ENCODE results near the gene TYMP. TPM values are rescaled to one million over a fixed set of nuclear protein-coding genes. Genes with fewer than 3 reads are reported as not detected.

The TYMP gene
- total RNA-seq, 1 experiment from 2014 or later: 0.63 TPM

- Histone ChIP-seq H3K4me3 (no peak overlapping the region), H3K27ac (no peak overlapping the region), H3K36me3 (no peaks in the 10 kb centered on the region), H3K27me3 (peaks cover 23% of the 10 kb centered on the region; the same call in 1 of the 2 replicates), H3K4me1 (no peaks in the 10 kb centered on the region), H3K9me3 (replicated peaks) (no peaks in the 10 kb centered on the region)
- peak; percentile 59 to 66 for DNase-seq
Observed at GRCh38 chr22:50485221-50486131, 44.3 kb downstream of the TYMP start.

GRCh38 chr22:50483977-50484853 lies 45.6 kb downstream of the TYMP start:
- no peaks in the 10 kb centered on the region for H3K36me3 ChIP-seq
- H3K27me3 ChIP-seq: peaks cover 23% of the 10 kb centered on the region; the same call in 1 of the 2 replicates
- DNase-seq: no peak
- H3K4me1 ChIP-seq: no peaks in the 10 kb centered on the region
- H3K27ac ChIP-seq: no peak overlapping the region
- H3K4me3 ChIP-seq: no peak overlapping the region
- no peaks in the 10 kb centered on the region for H3K9me3 ChIP-seq (replicated peaks)

- Histone ChIP-seq H3K4me1 (0 out of 2 replicates have a peak, but pooled peaks cover under 1% of the 10 kb centered on the region), H3K36me3 (no peaks in the 10 kb centered on the region), H3K4me3 (no peak overlapping the region), H3K9me3 (replicated peaks) (no peaks in the 10 kb centered on the region), H3K27ac (no peak overlapping the region), H3K27me3 (peaks cover 23% of the 10 kb centered on the region; the same call in 1 of the 2 replicates)
- DNase-seq: no peak
Observed at GRCh38 chr22:50483556-50483955, 46.3 kb downstream of the TYMP start.

DNA sequence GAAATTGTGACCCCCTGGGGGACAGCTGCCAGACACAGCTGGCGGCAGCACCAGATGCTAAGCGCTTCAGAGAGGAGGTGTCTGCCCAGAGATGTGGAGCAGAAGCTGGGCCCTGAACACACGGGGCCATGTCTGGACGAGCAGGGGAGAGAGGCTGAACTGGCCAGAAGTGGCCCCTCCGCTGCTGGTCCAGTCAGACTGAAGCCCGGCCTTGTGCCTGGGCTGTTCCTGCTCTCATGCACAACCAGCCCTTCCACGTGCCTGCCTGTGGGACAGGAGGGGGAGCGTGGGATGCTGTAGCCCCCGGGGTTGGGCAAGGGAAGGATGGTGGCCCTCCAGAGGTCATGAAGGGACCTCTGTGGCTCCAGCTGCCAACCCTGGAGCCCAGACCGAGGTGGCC lies 46.7 kb downstream of the TYMP start:
- Histone ChIP-seq H3K27me3 (peaks cover 23% of the 10 kb centered on the region; the same call in 1 of the 2 replicates), H3K4me3 (no peak overlapping the region), H3K27ac (no peak overlapping the region), H3K36me3 (no peaks in the 10 kb centered on the region), H3K4me1 (peaks cover 2% of the 10 kb centered on the region; the same call in 1 of the 2 replicates), H3K9me3 (replicated peaks) (no peaks in the 10 kb centered on the region)
- DNase-seq: no peak

GRCh38 chr22:50482107-50483074 lies 47.4 kb downstream of the TYMP start:
- no peak overlapping the region for H3K27ac ChIP-seq
- DNase-seq: no peak
- peaks cover 4% of the 10 kb centered on the region for H3K4me1 ChIP-seq
- H3K36me3 ChIP-seq: no peaks in the 10 kb centered on the region
- H3K9me3 ChIP-seq (replicated peaks): no peaks in the 10 kb centered on the region
- peaks cover 20% of the 10 kb centered on the region; the same call in 1 of the 2 replicates for H3K27me3 ChIP-seq
- H3K4me3 ChIP-seq: no peak overlapping the region

- H3K27me3 ChIP-seq: peaks cover 11% of the 10 kb centered on the region; the same call in 1 of the 2 replicates
- no peak for DNase-seq
- no peaks in the 10 kb centered on the region for H3K36me3 ChIP-seq
- H3K4me3 ChIP-seq: no peak within 1 kb of the TSS
- H3K4me1 ChIP-seq: peaks cover 10% of the 10 kb centered on the region
- no peak within 1 kb of the TSS for H3K27ac ChIP-seq
- no peaks in the 10 kb centered on the region for H3K9me3 ChIP-seq (replicated peaks)
Observed at GRCh38 chr22:50481440-50482106, 48.2 kb downstream of the TYMP start, which contains the start of gene ADM2. ADM2 (plus strand) TSS chr22:50481543; CDS start chr22:50481848, 305 bp downstream.

DNA sequence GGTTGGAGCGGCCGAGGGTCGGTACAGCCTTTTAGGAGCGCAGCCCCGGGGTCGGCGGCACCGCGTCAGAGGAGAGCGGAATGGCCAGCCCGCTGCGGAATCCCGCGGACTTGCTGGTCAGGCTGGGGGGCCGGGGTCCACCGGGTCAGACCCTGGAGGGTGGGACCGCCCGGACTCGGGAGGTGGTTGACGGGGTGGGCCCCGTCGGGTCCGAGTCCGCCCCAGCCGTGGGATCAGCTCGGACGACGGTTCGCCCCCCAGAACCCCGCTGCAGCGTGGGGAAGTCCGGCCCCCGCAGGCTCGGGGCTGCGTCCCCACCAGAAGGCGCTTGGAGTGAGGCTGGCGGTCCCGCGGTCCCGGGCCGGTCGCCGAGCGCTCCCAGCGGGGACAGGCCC lies 48.8 kb downstream of the TYMP start:
- Histone ChIP-seq H3K27me3 (peaks cover 6% of the 10 kb centered on the region; the same call in 1 of the 2 replicates), H3K27ac (no peak overlapping the region), H3K36me3 (no peaks in the 10 kb centered on the region), H3K4me3 (no peak overlapping the region), H3K9me3 (replicated peaks) (no peaks in the 10 kb centered on the region), H3K4me1 (peaks cover 10% of the 10 kb centered on the region)
- DNase-seq: no peak

- Histone ChIP-seq H3K36me3 (no peaks in the 10 kb centered on the region), H3K4me3 (no peak overlapping the region), H3K27ac (no peak overlapping the region), H3K4me1 (peaks cover 12% of the 10 kb centered on the region), H3K27me3 (peaks cover 3% of the 10 kb centered on the region; the same call in 1 of the 2 replicates), H3K9me3 (replicated peaks) (no peaks in the 10 kb centered on the region)
- DNase-seq: no peak
Observed at GRCh38 chr22:50479721-50480120, 50.1 kb downstream of the TYMP start.

DNA sequence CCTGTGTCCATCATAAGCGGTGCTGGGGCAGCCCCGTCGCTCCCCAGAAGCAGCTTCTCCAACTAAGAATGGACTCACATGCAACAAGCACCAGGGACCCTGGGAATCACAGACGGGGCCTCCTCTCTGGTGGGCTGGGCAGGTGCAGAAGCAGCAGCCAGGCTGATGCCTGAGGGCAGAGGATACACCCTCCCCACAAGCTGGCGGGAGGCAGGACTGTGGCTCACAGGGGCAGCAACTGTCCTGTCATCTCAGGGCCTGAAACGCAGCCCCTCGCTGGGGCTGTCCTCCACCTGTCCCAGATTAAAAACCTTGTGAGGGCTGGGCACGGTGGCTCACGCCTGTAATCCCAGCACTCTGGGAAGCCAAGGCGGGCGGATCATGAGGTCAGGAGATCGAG lies 51.9 kb downstream of the TYMP start:
- Histone ChIP-seq H3K27ac (no peak overlapping the region), H3K4me3 (no peak overlapping the region), H3K27me3 (no peaks in the 10 kb centered on the region), H3K36me3 (peaks cover 4% of the 10 kb centered on the region; the same call in 1 of the 2 replicates), H3K4me1 (peaks cover 21% of the 10 kb centered on the region), H3K9me3 (replicated peaks) (no peaks in the 10 kb centered on the region)
- peak; percentile 94 to 96 for DNase-seq

- Histone ChIP-seq H3K27ac (no peak overlapping the region), H3K27me3 (no peaks in the 10 kb centered on the region), H3K9me3 (replicated peaks) (no peaks in the 10 kb centered on the region), H3K4me1 (peaks cover 21% of the 10 kb centered on the region), H3K36me3 (peaks cover 4% of the 10 kb centered on the region; the same call in 1 of the 2 replicates), H3K4me3 (no peak overlapping the region)
- peak in 1 of 2 experiments; percentile 57 for DNase-seq
Observed at GRCh38 chr22:50476868-50477267, 52.9 kb downstream of the TYMP start.
